Measurements from ENCODE around the gene SHLD1. TPM values are rescaled to one million over a fixed set of nuclear protein-coding genes. Genes with fewer than 3 reads are reported as not detected.

Gene SHLD1
- total RNA-seq, 1 donor from 2014 or later, result 6.2 TPM

DNA sequence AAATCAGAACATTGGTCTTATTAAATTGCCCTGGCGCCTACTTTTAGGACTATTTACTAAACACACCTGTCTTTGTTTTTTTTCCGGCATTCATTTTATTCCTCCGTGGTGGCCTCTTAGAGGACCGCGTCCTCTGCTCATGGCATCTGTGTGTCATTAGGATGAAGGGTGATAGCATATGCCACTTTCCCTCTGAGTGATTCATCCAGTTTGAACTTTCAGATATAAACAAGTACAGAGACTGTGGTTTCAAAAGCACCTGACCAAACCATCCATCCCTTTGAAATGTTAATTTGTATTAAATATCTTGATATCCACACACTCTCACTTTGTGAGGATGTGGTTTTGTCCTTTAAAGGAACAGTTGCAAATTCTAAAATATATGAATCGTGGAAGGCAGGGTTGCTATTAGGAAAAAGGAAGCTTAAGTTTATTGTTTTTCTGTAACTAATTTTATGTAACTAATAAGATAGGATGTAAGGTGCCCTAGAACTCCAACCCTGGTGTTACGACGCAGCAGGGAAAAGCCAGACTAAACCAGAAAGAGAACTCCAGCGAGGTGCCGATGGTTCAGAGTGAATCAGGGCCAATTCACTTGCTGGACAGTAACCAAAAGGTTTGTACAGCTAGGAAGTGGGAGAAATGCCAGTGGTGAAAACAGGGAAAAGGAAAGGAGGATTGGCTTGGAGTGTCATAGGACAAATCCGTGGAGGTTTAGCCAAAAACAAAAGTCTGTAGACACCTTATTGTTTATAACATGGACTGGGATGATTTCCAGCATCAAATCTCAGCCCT is 98.7 kb downstream of the SHLD1 start:
- no peak for DNase-seq

DNA sequence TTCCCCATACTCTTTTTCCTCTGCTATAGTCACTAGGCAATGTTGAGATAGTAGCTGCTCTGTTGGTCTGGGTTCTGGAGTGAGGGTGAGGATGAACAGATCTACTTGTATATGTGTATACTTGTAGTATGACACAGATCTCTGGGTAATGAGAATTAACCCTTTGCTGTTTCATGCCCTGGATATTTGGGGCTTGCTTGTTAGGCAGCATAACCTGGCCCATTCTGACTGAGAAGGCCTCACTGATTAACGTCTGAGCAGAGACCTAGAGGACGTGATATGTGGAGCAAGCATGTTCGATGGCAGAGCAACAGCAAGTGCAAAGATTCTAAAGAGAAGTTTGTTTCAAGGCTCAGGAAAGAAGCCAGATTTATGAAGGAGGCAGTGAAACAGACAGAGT is 105.7 kb downstream of the SHLD1 start:
- no peak for DNase-seq

DNA sequence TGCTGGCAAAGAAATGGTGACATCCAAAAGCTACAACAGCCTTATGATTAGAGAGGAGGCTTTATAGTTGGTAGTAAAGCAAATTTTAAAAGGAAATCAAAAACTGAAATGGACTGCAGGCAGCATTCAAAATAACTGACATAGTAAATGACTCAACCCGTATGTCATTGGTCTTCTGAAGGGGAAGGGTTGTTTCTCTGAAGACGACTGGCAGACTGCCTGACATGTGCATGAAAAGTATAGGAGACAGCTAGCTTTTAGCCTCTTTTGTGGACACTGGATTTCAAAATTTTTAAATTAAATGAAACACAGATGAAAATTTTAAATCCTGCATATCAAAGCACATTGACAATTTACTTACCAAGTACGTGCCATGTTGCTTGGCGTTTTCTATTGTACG is 109.4 kb downstream of the SHLD1 start:
- DNase-seq, result no peak

DNA sequence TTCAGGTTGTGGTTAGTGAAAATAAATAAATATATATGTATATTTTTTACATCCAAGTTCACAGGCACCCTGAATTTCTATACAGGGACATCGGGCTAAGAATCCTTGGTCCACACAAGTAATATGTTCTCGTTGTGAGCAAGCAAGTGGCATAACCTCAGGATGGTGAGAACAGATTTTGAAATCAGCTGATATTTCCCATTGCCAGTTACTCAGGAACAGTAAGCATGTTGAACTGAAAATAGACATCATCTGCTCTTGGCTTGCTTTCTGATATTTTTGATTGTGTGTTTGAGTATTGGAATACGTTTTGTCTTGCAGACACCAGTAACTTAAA is 112.5 kb downstream of the SHLD1 start:
- no peak for DNase-seq

DNA sequence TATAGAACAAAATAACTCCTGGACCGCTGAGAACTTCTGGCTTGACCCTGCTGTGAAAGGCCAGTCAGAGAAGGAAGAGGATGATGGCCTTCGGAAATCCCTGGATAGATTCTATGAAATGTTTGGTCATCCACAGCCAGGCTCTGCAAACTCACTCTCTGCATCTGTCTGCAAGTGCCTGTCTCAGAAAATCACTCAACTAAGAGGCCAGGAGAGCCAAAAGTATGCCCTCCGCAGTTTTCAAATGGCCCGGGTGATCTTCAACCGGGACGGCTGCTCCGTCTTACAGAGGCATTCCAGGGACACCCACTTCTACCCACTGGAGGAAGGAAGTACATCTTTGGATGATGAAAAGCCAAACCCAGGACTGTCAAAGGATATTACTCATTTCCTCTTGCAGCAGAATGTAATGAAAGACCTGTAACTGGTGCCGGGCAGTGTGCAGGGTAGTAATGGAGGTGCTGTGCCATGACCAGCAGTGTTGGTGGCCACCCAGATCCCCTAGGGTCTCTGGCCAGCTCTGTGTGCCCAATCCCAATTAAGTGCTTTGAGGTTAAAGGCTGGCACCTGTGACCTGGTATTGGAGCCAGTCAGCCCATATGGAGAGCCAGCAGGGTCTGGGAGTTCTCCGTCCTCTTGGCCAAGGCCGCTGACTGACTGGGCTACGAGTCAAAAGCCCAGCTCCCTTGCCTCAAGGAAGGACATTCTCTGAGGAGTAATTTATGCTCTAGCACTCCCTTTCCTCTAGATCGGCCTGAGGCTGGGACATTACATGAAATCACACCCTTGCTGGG is 113.0 kb downstream of the SHLD1 start:
- DNase-seq, result no peak

DNA sequence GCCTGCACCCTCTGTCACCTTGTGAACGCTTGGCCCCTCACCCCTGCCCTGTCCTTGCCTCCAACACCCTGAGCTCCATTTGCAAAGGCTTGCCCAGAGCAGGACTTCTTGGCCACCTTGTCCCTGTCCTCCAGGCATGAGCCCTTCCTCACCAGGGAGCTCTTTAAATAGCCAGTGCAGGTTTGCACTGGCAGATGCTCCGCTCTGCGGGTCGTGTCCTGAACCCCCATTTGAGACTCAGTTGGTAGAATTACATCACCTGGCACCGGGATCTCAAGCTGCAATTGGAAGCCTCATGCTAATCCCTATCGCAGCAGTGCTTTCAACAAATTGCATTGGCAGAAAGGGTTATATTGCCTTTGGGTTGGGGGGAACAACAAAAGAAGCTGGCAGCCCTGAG is 114.2 kb downstream of the SHLD1 start:
- DNase-seq, result no peak

DNA sequence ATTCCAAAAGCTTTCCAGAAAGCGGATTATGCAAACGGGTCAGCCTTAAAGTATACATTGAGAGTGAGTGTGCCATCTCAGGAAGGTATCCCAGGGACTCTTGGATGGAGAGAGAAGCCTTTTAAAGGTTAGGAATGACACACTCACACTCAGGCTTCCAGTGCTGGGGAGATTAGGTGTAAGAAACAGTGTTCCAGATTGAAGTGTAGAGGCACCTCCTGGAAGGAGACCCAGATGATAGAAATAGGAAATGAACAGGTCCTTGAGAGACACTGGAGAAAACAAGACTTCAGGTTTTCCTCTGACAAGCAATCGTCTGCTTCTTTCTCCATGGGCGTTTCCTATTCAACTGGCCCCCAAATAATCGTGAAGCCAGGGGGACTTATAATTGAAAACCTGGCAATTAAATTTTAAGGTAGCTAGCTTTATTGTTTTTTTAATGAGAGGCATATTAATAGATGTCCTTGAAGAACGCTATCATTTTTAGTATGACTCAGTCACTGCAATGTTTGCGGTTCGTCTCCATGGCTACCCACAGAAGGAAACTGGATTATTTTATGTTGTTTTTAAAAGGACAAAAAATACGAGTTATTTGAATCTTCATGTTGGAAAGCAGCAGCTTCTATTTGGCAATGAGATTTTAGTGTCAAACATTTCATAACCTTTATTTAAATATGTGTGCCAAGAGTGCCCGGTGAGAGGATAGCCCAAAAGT is 114.8 kb downstream of the SHLD1 start:
- DNase-seq, result no peak

DNA sequence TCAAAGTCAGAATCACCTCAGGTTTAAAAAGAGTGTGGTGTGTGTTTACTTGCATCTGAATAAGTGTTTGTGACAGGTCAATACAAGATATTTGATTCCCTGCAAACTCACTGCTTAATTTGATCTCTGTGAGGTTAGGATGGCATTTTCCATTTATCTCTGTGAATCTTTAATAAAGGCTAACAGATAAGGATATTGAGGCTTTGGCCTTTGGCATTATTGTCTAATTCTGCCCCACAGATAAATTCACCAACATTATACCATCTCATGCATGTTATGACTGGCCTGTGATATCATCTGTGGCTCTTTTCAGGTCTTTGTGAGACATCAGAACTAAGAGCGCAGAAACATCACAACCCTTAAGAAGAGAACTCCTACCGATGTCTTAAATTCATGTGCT is 115.4 kb downstream of the SHLD1 start:
- DNase-seq, result no peak

DNA sequence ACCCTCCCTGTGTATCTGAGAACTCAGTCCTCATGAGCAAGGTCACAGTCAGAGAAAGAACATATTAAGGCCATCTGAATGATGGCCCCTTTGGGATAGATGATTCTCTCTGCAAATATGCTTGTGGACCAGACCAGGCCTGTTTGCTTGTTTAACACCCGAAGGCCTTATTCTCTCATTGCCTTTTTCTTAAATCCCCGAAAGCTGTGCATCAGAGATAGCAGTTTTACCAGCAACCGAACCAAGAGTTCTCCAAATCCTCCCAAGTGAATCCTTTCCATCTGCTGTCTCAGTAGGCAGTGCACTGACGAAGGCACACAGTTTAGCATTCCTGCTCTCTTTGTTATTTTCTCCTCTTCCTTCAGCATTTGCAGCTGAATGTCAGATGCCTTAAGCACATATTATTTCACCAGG is 120.4 kb downstream of the SHLD1 start:
- DNase-seq, result no peak

DNA sequence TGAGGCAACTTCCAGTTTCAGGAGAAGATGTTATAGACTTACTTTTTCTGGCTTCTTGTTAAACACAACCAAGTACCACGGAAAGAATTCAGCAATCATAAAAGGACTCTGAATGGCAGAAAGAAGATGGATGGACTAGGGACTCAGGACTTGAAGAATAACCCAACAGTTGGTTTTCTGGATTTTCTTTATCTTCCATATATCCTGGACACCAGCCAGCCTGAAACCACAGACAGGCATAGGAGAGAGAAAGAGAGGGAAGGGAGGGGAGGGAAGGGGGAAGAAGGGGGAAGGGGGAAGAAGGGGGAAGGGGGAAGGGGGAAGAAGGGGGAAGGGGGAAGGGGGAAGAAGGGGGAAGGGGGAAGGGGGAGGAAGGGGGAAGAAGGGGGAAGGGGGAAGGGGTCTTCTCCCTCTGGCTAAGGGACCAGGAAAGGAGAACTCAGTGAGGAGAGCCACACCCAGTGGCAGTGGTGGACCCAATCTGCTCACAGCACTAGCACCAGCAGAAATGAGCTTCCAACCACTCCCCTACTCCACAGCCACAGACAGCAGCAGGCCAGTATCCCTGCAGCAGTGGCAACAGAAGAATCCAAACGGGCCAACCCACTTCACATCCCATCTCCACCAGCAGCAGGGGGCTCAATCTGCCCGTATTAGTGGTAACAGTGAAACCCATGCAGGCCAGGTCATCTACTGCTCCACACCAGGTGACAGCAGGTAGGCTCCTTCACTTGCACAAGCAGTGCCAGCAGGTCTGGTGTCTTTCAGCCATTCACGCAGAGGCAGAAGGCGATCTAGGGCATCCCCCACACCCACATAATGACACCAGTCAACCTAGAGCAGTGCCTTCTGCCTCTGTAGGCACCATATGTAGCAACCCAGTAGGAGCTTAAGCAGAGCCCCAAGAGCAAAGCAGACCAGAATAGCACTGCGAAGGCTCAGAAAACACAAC is 121.5 kb downstream of the SHLD1 start:
- no peak for DNase-seq

DNA sequence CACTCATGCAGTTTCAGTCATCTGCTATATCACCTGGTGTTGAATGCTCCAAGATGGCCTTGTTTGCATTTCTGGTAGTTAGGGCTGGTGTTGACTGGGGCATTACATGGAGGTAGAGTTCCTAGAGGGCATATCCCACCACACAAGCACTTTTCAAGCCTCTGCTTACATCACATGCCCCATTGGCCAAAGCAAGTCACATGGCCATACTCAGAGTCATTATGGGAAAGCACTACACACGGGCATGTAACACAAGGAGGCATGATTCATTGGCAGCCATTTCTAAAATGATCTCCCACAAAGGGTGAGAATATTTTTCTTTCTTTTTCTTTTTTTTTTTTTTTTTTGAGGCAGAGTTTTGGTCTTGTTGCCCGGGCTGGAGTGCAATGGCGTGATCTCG is 126.9 kb downstream of the SHLD1 start:
- no peak for DNase-seq

DNA sequence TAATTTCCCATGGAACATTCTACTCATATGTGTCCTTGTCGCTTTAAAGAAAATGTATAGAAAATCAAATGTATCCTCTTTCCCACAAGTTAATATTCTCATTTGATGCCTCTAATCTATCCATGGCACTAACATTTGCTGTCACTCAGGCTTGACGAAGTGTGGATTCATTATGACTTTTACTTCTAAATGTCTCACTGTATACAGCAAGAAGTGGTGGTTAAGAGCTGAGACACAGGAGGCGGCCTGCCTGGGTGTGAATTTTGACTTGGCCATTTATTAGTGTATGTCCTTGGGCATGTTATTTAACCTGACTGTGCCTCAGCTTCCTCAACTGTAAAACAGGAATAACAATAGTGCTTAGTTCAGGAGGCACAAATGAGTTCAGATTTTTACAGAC is 130.1 kb downstream of the SHLD1 start:
- no peak for DNase-seq

DNA sequence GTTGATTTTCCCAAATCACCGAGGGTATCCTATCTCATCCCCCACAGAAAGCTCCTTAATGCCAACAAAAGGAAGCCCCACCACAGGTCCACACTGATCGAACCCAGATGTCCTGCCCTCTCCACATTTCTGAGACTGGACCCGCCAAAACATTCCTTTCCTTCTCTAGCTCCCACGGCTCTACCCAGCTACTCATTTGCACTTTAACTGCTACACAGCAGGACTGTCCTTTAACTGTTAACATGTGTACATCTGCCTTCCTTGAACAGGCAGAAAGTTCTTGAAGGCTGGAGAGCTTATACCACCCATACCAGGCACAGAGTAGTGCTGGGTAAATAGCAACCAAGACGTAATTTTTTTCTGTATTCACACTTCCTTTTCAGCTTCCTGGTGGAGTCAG is 131.5 kb downstream of the SHLD1 start:
- no peak for DNase-seq

DNA sequence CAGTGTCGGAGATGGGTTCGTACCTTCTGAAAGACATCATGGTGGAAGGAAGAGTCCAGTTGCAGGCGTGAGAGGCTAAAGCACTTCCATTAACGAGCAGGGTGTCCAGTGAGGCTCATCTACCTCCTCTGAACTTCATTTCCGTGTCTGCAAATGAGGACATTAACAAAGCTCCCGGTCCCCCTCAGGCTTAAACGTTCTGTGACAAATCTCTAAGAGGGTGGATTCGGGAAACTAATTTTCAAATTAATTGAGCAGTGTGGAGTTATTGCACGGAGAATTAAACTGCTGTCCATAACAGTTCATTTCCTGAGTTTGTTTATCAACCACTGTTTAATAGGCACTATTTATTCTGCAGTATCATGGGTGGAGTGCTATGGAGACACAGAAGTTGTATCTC is 132.0 kb downstream of the SHLD1 start:
- DNase-seq, result no peak

DNA sequence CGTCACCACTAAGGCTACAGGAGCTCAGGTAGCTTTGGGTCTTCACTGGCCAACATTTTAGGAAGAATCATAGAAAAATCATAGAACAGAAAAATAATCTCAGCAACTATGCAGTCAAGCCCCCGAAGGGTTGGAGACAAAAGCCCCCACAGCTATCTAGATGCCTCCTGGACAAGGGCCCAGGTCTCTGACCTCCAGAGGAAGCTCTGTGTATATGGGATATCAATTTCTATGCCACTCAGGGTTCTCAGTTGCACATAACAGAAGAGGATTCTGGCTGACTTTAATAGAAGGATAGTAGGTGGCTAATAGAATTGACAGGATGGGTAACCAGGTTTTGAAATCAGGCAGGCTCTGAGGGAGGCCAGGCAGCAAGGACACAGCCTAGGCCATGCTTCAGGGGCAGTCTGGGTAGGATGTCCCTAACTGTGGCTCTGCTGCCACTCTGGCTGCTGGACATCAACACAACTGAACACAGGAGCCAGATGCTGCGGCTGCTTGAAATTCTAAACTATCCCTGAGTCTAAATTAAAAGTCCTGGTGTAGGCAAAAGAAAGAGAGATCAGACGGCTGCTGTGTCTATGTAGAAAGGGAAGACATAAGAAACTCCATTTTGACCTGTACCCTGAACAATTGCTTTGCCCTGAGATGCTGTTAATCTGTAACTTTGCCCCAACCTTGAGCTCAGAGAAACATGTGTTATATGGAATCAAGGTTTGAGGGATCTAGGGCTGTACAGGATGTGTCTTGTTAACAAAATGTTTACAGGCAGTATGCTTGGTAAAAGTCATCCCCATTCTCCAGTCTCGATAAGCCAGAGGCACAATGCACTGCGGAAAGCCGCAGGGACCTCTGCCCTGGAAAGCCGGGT is 134.5 kb downstream of the SHLD1 start:
- no peak for DNase-seq

DNA sequence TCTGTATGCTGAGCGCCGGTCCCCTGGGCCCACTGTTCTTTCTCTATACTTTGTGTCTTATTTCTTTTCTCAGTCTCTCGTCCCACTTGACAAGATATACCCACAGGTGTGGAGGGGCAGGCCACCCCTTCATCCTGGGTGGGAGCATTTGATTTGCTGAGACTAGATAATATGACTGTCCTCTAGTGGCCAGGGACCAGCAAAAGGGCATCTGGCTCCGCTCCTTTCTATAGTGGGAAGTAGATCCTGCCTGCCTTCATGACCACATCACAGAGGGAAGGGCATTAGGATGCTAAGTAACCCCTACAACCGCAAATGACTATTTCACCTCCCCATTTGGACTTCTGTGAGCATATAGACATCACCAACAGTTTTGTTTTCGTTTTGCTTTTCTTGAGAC is 135.7 kb downstream of the SHLD1 start:
- no peak for DNase-seq

DNA sequence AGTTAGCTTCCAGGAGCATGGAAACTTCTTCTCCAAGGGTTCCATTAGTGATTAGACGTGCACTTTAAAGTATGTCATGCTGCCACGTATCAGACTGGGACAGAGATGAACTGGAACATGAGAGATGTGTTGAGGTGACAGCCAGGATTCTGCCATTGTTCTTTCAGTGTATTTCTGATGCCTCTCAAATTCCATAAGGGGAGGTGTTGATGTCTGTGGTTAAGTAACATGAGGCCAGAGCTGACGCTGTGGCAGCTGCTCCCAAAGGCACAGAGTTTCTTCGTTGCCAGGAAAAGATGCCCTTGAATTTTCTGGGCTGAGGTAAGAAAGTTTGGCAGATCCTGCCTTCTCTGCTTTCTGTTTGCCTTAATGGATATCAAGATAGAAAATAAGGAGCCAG is 136.6 kb downstream of the SHLD1 start:
- DNase-seq, result no peak

DNA sequence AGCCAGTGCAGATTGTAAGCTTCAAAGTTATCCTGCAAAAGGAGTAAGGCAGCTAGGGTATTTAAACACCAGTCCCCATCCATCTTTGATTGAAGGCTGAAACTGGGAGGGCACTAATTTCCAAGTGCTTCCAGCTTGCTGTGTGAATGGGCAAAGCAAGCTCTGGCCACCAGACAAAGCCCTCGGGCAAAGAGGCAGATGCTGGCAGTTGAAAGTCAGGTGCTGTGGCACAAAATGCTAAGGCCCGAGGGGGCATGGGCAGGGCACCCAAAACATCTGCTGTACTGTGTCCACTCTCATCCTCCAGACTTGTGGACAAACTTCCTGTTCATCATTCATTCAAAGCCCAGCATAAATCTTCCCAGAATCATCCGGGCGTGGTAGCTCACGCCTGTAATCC is 137.2 kb downstream of the SHLD1 start:
- no peak for DNase-seq

DNA sequence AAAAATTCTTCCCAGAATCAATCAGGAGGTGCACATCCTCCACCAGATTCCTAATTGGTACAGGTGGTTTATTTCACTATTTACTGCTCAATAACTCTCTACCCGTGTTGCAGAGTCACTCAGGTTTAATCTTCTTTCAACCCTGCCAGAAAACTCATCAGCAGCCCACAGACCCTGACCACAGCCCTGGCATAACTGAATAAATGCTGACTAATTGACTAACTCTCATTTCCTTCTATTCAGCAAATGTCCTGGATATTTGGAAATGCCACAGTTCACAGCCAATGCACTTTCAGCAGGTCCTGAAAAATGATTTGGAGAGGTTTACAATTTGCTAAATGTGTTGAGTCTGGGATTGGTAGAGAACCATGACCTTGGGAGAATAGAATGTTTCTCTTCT is 137.8 kb downstream of the SHLD1 start:
- DNase-seq, result no peak

DNA sequence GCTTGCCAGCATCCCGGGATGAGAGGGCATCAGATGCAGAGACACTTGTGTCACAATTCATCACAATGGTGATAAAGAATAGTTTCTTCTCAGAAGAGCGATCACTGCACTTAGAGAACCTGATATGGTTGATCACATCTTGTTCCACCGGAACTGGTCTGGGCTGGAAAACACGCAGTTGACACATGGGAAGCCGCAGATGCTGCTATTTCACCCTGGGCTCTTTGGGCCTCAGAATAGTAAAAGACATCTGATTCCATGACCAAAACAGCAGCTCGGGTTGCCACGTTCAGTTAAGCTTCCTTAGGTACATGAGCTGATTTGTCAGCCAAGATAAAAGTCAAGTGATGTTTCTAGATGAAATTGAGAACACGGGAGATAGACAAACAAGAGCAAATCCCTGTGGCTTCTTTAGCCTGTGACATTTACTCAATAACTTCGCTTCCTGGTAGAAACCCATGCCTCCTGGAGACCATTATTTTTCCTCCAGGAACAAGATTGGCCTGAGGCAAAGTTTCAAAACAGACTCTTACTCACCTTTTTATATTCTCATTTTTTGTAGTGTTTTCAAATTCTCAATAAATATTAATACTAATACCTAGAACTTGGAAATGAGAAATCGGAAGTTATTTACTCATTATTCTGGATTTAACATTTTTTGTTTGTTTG is 140.7 kb downstream of the SHLD1 start:
- DNase-seq, result no peak

DNA sequence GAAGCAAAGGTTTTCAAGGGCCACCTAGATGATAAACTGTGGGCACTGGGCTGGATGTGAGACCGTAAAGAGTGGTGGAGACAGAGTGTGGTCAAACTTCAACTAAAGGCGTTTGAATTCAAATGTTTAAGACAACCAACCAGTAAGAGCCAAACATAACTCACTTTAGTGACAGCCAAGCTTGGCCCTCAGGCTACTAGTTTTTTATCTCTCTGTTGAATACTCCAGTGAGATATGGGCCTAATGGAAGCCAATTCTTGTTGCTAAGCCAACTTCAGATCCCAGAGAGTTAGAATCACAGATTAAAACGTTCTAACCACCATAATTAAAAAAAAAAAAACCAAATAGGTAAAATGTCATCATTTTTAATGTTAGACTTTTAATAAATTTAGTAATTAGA is 142.9 kb downstream of the SHLD1 start:
- no peak for DNase-seq
